Esophagus muscularis mucosa (tissue), 4 donors: ENCODE data around the gene HOXC11. TPM values are rescaled to one million over a fixed set of nuclear protein-coding genes. Genes with fewer than 3 reads are reported as not detected.

Experiments
- DNase-seq: peaks from one replicate; pipeline ENCODE4 v3.0.0-alpha.2; 2017; ENCODE audit errors: extremely low spot score
- H3K27ac ChIP-seq, 4 donors: fragments of 200-600 bp; sonication (generic); replicated peaks in 1 of 4; 1 replicate in 3 of 4; 2 replicates in 1 of 4; pipeline ENCODE4 v1.5.1; 2016 to 2019; ENCODE audit warnings: mild to moderate bottlenecking in 1 of 4
- H3K27me3 ChIP-seq, 4 donors: fragments of 200-600 bp; sonication (generic); one replicate each; pipeline versions ENCODE4 v1.5.1 to v1.6.0; 2016 to 2019
- H3K36me3 ChIP-seq, 4 donors: fragments of 200-600 bp; sonication (generic); one replicate each; pipeline ENCODE4 v1.5.1; 2016 to 2019
- H3K4me1 ChIP-seq, 4 donors: fragments of 200-600 bp; sonication (generic); one replicate each; pipeline ENCODE4 v1.5.1; 2016 to 2019
- H3K4me3 ChIP-seq, 4 donors: fragments of 200-600 bp; sonication (generic); 1 replicate in 2 of 4; 2 replicates in 2 of 4; pipeline ENCODE4 v1.5.1; 2016 to 2019; ENCODE audit warnings: mild to moderate bottlenecking in 4 of 4, moderate library complexity in 1 of 4
- H3K9me3 ChIP-seq, 4 donors: fragments of 200-600 bp; sonication (generic); 1 replicate in 3 of 4; 2 replicates in 1 of 4; pipeline ENCODE4 v1.5.1; 2016 to 2019
- EP300 ChIP-seq: sonication (generic); formaldehyde crosslinking; IDR thresholded peaks from one replicate; pipeline ENCODE4 v1.6.1; 2017; ENCODE audit warnings: antibody characterized with exemption
- POLR2A ChIP-seq: fragments of 450-650 bp; IDR thresholded peaks from one replicate; pipeline ENCODE4 v1.6.1; 2017; ENCODE audit warnings: antibody characterized with exemption, moderate library complexity, mild to moderate bottlenecking, low read depth
- POLR2AphosphoS5 ChIP-seq, 2 donors: sonication (generic); formaldehyde crosslinking; IDR thresholded peaks; one replicate each; pipeline ENCODE4 v1.6.1; 2017; ENCODE audit warnings: antibody characterized with exemption in 2 of 2
- WGBS: methylation state at CpG from one replicate; pipeline ENCODE4 v1.1.5; 2018; 5-methylcytosine and 5-hydroxymethylcytosine counted together
- intact Hi-C: fragments of 100-400 bp; cut with DNase I; formaldehyde crosslinking; loops from one replicate; pipeline ENCODE4 v1.15.1; 2023
- total RNA-seq, 4 donors: library from RNA; depleted of rRNA; stranded (reverse); fragments of >200 nt; gene quantifications; one replicate each; pipeline versions ENCODE4 v1.1.0 to v1.2.1, GENCODE V29; 2016
- TF ChIP-seq, protein P1 (sequence below), 3 experiments: fragments of 200-600 bp in 2 of 3; fragments of 450-650 bp in 1 of 3; sonication (generic) in 2 of 3; IDR thresholded peaks; one replicate each; pipeline ENCODE4 v1.5.1; 2017 to 2019; ENCODE audit warnings: antibody characterized with exemption in 3 of 3, mild to moderate bottlenecking in 2 of 3, moderate library complexity in 1 of 3

The HOXC11 gene
- total RNA-seq, 4 donors from 2014 or later: not detected

DNA sequence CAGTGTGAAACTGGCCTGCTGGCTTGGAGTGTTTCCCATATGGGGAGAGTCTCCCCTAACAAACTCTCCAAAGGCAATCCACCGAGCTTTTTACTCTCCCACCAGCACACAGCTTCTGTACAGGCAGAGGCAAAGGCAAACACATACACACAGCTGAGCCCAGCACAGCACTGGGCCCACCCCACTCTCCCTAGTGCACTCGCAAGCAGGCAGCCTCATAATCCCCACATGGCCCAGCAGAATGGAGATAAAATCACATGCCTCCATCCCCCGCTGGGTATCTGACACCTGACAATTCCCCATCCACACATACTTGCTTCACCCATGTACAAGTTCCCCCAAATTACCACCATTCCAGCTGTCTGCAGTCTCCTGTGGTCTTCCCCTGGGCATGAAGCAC lies 14.8 kb upstream of the HOXC11 start:
- Histone ChIP-seq H3K4me1 (peaks cover 5 to 38% (median 23%) of the 10 kb centered on the region in 4 donors), H3K4me3 (no peak overlapping the region), H3K27ac (no peak overlapping the region), H3K27me3 (peaks cover 11 to 100% (median 98%) of the 10 kb centered on the region in 4 donors), H3K9me3 (no peaks in the 10 kb centered on the region), H3K36me3 (no peaks in the 10 kb centered on the region)
- no peak for TF ChIP-seq EP300
- TF ChIP-seq, protein P1, sequence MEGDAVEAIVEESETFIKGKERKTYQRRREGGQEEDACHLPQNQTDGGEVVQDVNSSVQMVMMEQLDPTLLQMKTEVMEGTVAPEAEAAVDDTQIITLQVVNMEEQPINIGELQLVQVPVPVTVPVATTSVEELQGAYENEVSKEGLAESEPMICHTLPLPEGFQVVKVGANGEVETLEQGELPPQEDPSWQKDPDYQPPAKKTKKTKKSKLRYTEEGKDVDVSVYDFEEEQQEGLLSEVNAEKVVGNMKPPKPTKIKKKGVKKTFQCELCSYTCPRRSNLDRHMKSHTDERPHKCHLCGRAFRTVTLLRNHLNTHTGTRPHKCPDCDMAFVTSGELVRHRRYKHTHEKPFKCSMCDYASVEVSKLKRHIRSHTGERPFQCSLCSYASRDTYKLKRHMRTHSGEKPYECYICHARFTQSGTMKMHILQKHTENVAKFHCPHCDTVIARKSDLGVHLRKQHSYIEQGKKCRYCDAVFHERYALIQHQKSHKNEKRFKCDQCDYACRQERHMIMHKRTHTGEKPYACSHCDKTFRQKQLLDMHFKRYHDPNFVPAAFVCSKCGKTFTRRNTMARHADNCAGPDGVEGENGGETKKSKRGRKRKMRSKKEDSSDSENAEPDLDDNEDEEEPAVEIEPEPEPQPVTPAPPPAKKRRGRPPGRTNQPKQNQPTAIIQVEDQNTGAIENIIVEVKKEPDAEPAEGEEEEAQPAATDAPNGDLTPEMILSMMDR (IDR thresholded peaks at IDR 0.05): no peak
- no peak for TF ChIP-seq POLR2A
- no peak for TF ChIP-seq POLR2AphosphoS5 (IDR thresholded peaks at IDR 0.05)
- DNase-seq: no peak
- intact Hi-C loops: no loop called here
- 17% methylated on average over 3 of the region's 3 CpGs for WGBS

- no peak overlapping the region for H3K4me3 ChIP-seq
- no peaks in the 10 kb centered on the region for H3K9me3 ChIP-seq
- H3K4me1 ChIP-seq: peaks cover 4 to 43% (median 21%) of the 10 kb centered on the region in 4 donors
- no peak for DNase-seq
- intact Hi-C loops: no loop called here
- peaks cover 19 to 100% (median 96%) of the 10 kb centered on the region in 4 donors for H3K27me3 ChIP-seq
- whole genome bisulfite sequencing: 15% methylated on average over 4 of the region's 4 CpGs
- H3K36me3 ChIP-seq: no peaks in the 10 kb centered on the region
- no peak overlapping the region for H3K27ac ChIP-seq
- no peak for TF ChIP-seq EP300
- TF ChIP-seq, protein P1 (IDR thresholded peaks at IDR 0.05): no peak
- no peak for TF ChIP-seq POLR2AphosphoS5 (IDR thresholded peaks at IDR 0.05)
- no peak for TF ChIP-seq POLR2A
Observed at GRCh38 chr12:53959314-53959713, 13.6 kb upstream of the HOXC11 start.

- TF ChIP-seq EP300: no peak
- intact Hi-C loops: no loop called here
- Histone ChIP-seq H3K4me3 (no peak overlapping the region), H3K9me3 (no peaks in the 10 kb centered on the region), H3K36me3 (no peaks in the 10 kb centered on the region), H3K27ac (no peak overlapping the region), H3K27me3 (peaks cover 10 to 100% (median 93%) of the 10 kb centered on the region in 4 donors), H3K4me1 (peaks cover 4 to 35% (median 14%) of the 10 kb centered on the region in 4 donors)
- 20% methylated on average over 19 of the region's 39 CpGs for WGBS
- no peak for DNase-seq
Observed at GRCh38 chr12:53960187-53961024, 12.5 kb upstream of the HOXC11 start.

DNA sequence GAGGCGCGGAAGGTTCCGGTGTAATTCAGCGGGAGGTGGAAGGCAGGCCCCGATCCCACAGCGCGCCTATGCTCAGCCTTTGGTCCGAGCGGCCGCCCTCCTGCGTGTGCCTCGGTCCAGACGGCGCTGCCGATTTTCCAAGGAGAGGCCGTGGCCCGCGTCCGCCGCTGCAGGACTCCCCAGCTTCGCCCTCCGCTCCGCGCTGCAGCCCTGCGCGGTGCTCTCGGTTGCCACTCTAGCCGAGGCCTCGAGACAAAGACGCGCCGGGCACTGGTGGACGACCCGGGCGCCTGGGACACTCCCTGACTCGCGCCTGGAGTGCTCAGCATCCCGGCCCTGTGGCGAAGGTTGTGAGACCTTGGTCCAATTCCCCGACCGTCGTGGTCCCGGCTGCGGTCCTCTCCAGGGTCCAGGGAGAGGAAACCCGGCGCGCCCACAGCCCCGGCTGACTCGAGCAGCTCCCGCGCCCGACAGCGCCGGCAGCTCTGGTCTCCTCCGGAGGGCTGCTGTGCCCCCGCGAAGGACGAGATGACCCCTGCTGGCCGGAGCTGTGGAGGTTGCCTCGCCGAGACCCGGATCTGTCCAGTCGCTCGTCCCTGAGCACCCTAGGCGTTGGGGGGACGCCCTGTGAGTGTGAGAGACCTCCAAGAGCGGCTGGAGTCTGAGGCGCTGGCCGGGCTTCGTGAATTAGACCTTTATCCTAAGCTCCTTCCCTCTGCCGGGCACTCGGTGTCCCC lies 11.7 kb upstream of the HOXC11 start:
- Histone ChIP-seq H3K9me3 (no peaks in the 10 kb centered on the region), H3K4me3 (no peak overlapping the region), H3K27ac (no peak overlapping the region), H3K27me3 (peaks cover 9 to 100% (median 93%) of the 10 kb centered on the region in 4 donors), H3K4me1 (peaks cover 4 to 36% (median 19%) of the 10 kb centered on the region in 4 donors), H3K36me3 (no peaks in the 10 kb centered on the region)
- TF ChIP-seq POLR2A (no peak), POLR2AphosphoS5 (IDR thresholded peaks at IDR 0.05) (no peak), EP300 (no peak)
- TF ChIP-seq, protein P1 (IDR thresholded peaks at IDR 0.05): no peak
- 4% methylated on average over 5 of the region's 72 CpGs for whole genome bisulfite sequencing
- intact Hi-C loops: no loop called here
- no peak for DNase-seq

DNA sequence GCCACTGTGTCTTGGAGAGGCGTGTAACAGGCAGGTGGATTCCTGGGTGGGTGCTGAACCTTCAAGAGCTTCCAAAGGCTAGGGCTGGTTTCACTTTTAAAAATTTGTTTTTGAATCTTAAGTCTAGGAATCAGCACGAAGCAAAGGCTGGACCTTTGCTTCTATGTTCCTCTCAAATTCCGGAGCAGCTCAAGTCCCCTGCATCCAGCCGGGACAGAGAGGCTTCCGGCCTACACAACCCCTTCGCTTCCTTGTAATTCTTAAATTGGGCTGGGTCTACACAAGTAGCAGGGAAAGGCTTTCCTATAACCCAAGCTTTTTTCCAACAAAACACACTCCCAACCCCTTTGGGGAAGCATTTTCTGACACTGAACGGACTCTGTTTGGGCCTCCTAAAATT lies 9.9 kb upstream of the HOXC11 start:
- Histone ChIP-seq H3K4me1 (peaks cover 4 to 36% (median 25%) of the 10 kb centered on the region in 4 donors), H3K4me3 (no peak overlapping the region), H3K9me3 (no peaks in the 10 kb centered on the region), H3K27ac (no peak overlapping the region), H3K36me3 (no peaks in the 10 kb centered on the region), H3K27me3 (peaks cover 9 to 100% (median 93%) of the 10 kb centered on the region in 4 donors)
- DNase-seq: no peak
- TF ChIP-seq, protein P1 (IDR thresholded peaks at IDR 0.05): no peak
- TF ChIP-seq POLR2AphosphoS5 (IDR thresholded peaks at IDR 0.05): no peak
- no peak for TF ChIP-seq EP300
- TF ChIP-seq POLR2A: no peak
- 29% methylated on average over 7 of the region's 7 CpGs for whole genome bisulfite sequencing
- intact Hi-C loops: no loop called here
